Ishikawa (cell line): Measurements from ENCODE around the gene PCCB.

Source experiments
- CEBPB ChIP-seq: IDR thresholded peaks from 2 replicates; pipeline ENCODE4 v1.6.1; 2012
- CREB1 ChIP-seq: IDR thresholded peaks from 2 replicates; pipeline ENCODE4 v1.6.1; 2012; ENCODE audit warnings: low read depth
- EGR1 ChIP-seq: IDR thresholded peaks from 2 replicates; pipeline ENCODE4 v1.6.1; 2012
- EP300 ChIP-seq: IDR thresholded peaks from 2 replicates; pipeline ENCODE4 v1.6.1; 2012; ENCODE audit warnings: borderline replicate concordance
- FOXM1 ChIP-seq: IDR thresholded peaks from 2 replicates; pipeline ENCODE4 v1.6.1; 2012; ENCODE audit warnings: low read depth, borderline replicate concordance
- MAX ChIP-seq: IDR thresholded peaks from 2 replicates; pipeline ENCODE4 v1.6.1; 2012
- NFIC ChIP-seq: IDR thresholded peaks from 2 replicates; pipeline ENCODE4 v1.6.1; 2012
- RAD21 ChIP-seq: IDR thresholded peaks from 2 replicates; pipeline ENCODE4 v1.6.1; 2012; ENCODE audit warnings: low read depth
- REST ChIP-seq: IDR thresholded peaks from 2 replicates; pipeline ENCODE4 v1.6.1; 2012; ENCODE audit warnings: low read depth, mild to moderate bottlenecking
- TAF1 ChIP-seq: IDR thresholded peaks from 2 replicates; pipeline ENCODE4 v1.6.1; 2012; ENCODE audit warnings: low read depth, mild to moderate bottlenecking
- TCF12 ChIP-seq: IDR thresholded peaks from 2 replicates; pipeline ENCODE4 v1.6.1; 2012; ENCODE audit warnings: low read depth
- TEAD4 ChIP-seq: IDR thresholded peaks from 2 replicates; pipeline ENCODE4 v1.6.1; 2012
- USF1 ChIP-seq: IDR thresholded peaks from 2 replicates; pipeline ENCODE4 v1.6.1; 2012
- YY1 ChIP-seq: IDR thresholded peaks from 2 replicates; pipeline ENCODE4 v1.6.1; 2012; ENCODE audit warnings: low read depth
- ZBTB7A ChIP-seq: IDR thresholded peaks from 2 replicates; pipeline ENCODE4 v1.6.1; 2012; ENCODE audit warnings: low read depth

PCCB gene

GRCh38 chr3:136239094-136239493 is 11.0 kb upstream of the PCCB start:
- no peak for TF ChIP-seq NFIC
- TF ChIP-seq YY1: no peak
- TF ChIP-seq ZBTB7A: no peak
- no peak for TF ChIP-seq CEBPB
- TF ChIP-seq TEAD4: no peak
- TF ChIP-seq EGR1: no peak
- TF ChIP-seq CREB1: no peak
- TF ChIP-seq RAD21: no peak
- TF ChIP-seq TCF12: no peak
- TF ChIP-seq EP300: no peak
- TF ChIP-seq FOXM1: no peak
- no peak for TF ChIP-seq TAF1
- TF ChIP-seq USF1: no peak
- no peak for TF ChIP-seq REST
- no peak for TF ChIP-seq MAX

GRCh38 chr3:136245691-136246090 is 4.4 kb upstream of the PCCB start:
- TF ChIP-seq EP300 (no peak), USF1 (no peak), REST (no peak), ZBTB7A (no peak), CEBPB (no peak), YY1 (no peak), RAD21 (no peak), EGR1 (no peak), FOXM1 (no peak), NFIC (no peak), TAF1 (no peak), CREB1 (no peak), TEAD4 (no peak)

- TF ChIP-seq EGR1: no peak
- TF ChIP-seq CREB1: no peak
- no peak for TF ChIP-seq EP300
Observed at GRCh38 chr3:136247436-136247835, 2.7 kb upstream of the PCCB start.

- TF ChIP-seq MAX (no peak), CREB1 (no peak), USF1 (no peak), EGR1 (no peak), TAF1 (no peak), ZBTB7A (no peak), RAD21 (no peak)
Observed at GRCh38 chr3:136247855-136248590, 2.1 kb upstream of the PCCB start.

- TF ChIP-seq TAF1: no peak
- TF ChIP-seq CREB1: no peak
- TF ChIP-seq TCF12: no peak
- no peak for TF ChIP-seq CEBPB
- TF ChIP-seq YY1: no peak
- no peak for TF ChIP-seq EP300
- no peak for TF ChIP-seq ZBTB7A
- no peak for TF ChIP-seq FOXM1
- TF ChIP-seq EGR1: no peak
- TF ChIP-seq NFIC: no peak
- TF ChIP-seq RAD21: no peak
- no peak for TF ChIP-seq TEAD4
- no peak for TF ChIP-seq MAX
- no peak for TF ChIP-seq REST
Observed at GRCh38 chr3:136249091-136249490, 1.0 kb upstream of the PCCB start.
